ENCODE data around the gene PANK3.

The PANK3 gene

DNA sequence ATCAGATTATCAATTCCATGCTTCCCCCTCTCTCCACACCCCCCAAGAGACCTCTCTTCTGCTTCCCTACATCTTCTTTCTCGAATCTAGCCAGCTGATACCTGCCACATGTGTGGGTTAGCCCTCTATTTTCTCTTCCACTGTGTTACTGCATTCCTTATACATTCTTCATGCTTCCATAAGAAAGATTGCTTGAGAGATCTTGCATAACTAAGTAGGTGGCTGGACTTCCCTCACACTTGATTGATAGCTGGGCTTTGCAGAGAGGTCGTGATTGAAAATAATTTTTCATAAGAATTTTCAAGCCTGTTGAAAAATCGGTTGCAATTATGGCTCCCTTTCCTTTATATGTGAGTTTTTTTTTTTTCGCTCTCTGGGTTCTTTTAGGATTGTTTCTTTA is 33.0 kb upstream of the PANK3 start:
- no peak overlapping the region for H3K27ac ChIP-seq (replicated peaks)
- no peak for DNase-seq (ENCODE audit: low read depth in 1 of 2, low spot score in 1 of 2)
- peaks cover 3% of the 10 kb centered on the region for H3K27me3 ChIP-seq (ENCODE audit: insufficient read depth, poor library complexity, severe bottlenecking)
- no peak overlapping the region for H3K4me3 ChIP-seq (replicated peaks; ENCODE audit: insufficient read depth, low read length)
- TF ChIP-seq POLR2AphosphoS5 (IDR thresholded peaks at IDR 0.05; ENCODE audit: low read depth), result no peak
- TF ChIP-seq, protein P1, sequence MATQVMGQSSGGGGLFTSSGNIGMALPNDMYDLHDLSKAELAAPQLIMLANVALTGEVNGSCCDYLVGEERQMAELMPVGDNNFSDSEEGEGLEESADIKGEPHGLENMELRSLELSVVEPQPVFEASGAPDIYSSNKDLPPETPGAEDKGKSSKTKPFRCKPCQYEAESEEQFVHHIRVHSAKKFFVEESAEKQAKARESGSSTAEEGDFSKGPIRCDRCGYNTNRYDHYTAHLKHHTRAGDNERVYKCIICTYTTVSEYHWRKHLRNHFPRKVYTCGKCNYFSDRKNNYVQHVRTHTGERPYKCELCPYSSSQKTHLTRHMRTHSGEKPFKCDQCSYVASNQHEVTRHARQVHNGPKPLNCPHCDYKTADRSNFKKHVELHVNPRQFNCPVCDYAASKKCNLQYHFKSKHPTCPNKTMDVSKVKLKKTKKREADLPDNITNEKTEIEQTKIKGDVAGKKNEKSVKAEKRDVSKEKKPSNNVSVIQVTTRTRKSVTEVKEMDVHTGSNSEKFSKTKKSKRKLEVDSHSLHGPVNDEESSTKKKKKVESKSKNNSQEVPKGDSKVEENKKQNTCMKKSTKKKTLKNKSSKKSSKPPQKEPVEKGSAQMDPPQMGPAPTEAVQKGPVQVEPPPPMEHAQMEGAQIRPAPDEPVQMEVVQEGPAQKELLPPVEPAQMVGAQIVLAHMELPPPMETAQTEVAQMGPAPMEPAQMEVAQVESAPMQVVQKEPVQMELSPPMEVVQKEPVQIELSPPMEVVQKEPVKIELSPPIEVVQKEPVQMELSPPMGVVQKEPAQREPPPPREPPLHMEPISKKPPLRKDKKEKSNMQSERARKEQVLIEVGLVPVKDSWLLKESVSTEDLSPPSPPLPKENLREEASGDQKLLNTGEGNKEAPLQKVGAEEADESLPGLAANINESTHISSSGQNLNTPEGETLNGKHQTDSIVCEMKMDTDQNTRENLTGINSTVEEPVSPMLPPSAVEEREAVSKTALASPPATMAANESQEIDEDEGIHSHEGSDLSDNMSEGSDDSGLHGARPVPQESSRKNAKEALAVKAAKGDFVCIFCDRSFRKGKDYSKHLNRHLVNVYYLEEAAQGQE (IDR thresholded peaks at IDR 0.05; ENCODE audit: insufficient replicate concordance, low read depth), result no peak
- TF ChIP-seq, protein P2, sequence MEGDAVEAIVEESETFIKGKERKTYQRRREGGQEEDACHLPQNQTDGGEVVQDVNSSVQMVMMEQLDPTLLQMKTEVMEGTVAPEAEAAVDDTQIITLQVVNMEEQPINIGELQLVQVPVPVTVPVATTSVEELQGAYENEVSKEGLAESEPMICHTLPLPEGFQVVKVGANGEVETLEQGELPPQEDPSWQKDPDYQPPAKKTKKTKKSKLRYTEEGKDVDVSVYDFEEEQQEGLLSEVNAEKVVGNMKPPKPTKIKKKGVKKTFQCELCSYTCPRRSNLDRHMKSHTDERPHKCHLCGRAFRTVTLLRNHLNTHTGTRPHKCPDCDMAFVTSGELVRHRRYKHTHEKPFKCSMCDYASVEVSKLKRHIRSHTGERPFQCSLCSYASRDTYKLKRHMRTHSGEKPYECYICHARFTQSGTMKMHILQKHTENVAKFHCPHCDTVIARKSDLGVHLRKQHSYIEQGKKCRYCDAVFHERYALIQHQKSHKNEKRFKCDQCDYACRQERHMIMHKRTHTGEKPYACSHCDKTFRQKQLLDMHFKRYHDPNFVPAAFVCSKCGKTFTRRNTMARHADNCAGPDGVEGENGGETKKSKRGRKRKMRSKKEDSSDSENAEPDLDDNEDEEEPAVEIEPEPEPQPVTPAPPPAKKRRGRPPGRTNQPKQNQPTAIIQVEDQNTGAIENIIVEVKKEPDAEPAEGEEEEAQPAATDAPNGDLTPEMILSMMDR (IDR thresholded peaks at IDR 0.05; ENCODE audit: insufficient read depth, low read length), result no peak
- no peak for TF ChIP-seq GABPA (IDR thresholded peaks at IDR 0.05; ENCODE audit: low read depth)
- TF ChIP-seq SPI1 (IDR thresholded peaks at IDR 0.05; ENCODE audit: borderline replicate concordance, low read depth), result no peak

GRCh38 chr5:168611165-168611564 is 32.0 kb upstream of the PANK3 start:
- DNase-seq (ENCODE audit: low read depth in 1 of 2, low spot score in 1 of 2), result no peak

DNA sequence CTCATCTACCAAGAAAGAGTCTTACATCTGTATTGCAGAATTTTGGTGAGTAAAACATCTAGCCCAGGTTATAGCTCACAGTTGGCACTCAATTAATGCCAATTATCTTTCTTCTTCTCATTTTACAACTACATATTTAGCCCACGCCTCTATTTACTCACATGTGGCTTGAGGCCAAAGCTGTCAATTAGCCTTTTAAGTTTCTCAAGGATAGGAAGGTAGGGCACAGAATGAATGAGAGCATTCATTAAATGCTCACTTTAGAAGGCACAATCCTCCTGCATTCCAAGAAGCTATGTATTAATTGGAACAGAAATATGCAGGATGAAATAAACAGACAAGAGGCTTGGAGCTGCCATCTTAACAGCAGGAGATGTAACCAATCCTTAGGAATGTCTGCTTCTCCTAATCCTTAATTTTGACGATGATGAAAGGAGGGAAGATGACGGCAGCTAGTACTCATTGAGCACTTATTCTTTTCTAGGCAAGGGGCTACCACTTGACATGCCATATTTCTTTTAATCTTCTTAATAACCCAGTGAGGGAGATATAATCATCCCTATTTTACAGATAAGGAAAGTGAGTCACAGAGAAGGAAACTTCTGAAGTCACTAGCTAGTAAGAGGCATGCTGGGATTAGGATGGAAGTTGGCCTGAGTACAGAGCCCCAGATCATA is 30.8 kb upstream of the PANK3 start:
- Histone ChIP-seq H3K4me3 (replicated peaks; ENCODE audit: insufficient read depth, low read length) (no peak overlapping the region), H3K27me3 (ENCODE audit: insufficient read depth, poor library complexity, severe bottlenecking) (peaks cover 3% of the 10 kb centered on the region), H3K27ac (replicated peaks) (no peak overlapping the region)
- no peak for DNase-seq (ENCODE audit: low read depth in 1 of 2, low spot score in 1 of 2)
- TF ChIP-seq SPI1 (IDR thresholded peaks at IDR 0.05; ENCODE audit: borderline replicate concordance, low read depth) (no peak), POLR2AphosphoS5 (IDR thresholded peaks at IDR 0.05; ENCODE audit: low read depth) (no peak)
- TF ChIP-seq, protein P2 (IDR thresholded peaks at IDR 0.05; ENCODE audit: insufficient read depth, low read length), result no peak

More at GRCh38 chr5:168611165-168611564, 32.0 kb upstream of the PANK3 start:
- H3K27me3 ChIP-seq (ENCODE audit: insufficient read depth, poor library complexity, severe bottlenecking), result peaks cover 3% of the 10 kb centered on the region
- no peak overlapping the region for H3K27ac ChIP-seq (replicated peaks)
- no peak overlapping the region for H3K4me3 ChIP-seq (replicated peaks; ENCODE audit: insufficient read depth, low read length)
- no peak for TF ChIP-seq SPI1 (IDR thresholded peaks at IDR 0.05; ENCODE audit: borderline replicate concordance, low read depth)
- TF ChIP-seq, protein P2 (IDR thresholded peaks at IDR 0.05; ENCODE audit: insufficient read depth, low read length), result no peak
- TF ChIP-seq, protein P1 (IDR thresholded peaks at IDR 0.05; ENCODE audit: insufficient replicate concordance, low read depth), result no peak
- TF ChIP-seq GABPA (IDR thresholded peaks at IDR 0.05; ENCODE audit: low read depth), result no peak
- TF ChIP-seq POLR2AphosphoS5 (IDR thresholded peaks at IDR 0.05; ENCODE audit: low read depth), result no peak

GRCh38 chr5:168608821-168609220 is 29.7 kb upstream of the PANK3 start:
- no peak for DNase-seq (ENCODE audit: low read depth in 1 of 2, low spot score in 1 of 2)
- Histone ChIP-seq H3K4me3 (replicated peaks; ENCODE audit: insufficient read depth, low read length) (no peak overlapping the region), H3K27me3 (ENCODE audit: insufficient read depth, poor library complexity, severe bottlenecking) (peaks cover 3% of the 10 kb centered on the region), H3K27ac (replicated peaks) (no peak overlapping the region)
- TF ChIP-seq GABPA (IDR thresholded peaks at IDR 0.05; ENCODE audit: low read depth), result no peak
- TF ChIP-seq, protein P1 (IDR thresholded peaks at IDR 0.05; ENCODE audit: insufficient replicate concordance, low read depth), result no peak
- TF ChIP-seq SPI1 (IDR thresholded peaks at IDR 0.05; ENCODE audit: borderline replicate concordance, low read depth), result no peak
- no peak for TF ChIP-seq POLR2AphosphoS5 (IDR thresholded peaks at IDR 0.05; ENCODE audit: low read depth)
- TF ChIP-seq, protein P2 (IDR thresholded peaks at IDR 0.05; ENCODE audit: insufficient read depth, low read length), result no peak
